Memory B cell (primary cell): ENCODE results near the gene TAF11L6.
A peak's percentile ranks its signal among the peaks of the same experiment; 100 is the strongest.
"Not testable (repeated sequence)": the region's sequence is repeated elsewhere in the genome, so short reads cannot be mapped to it uniquely, and the experiment has no call there.

ENCODE experiments used
- ATAC-seq: fragments of 150-1000 bp; cut with Tn5 transposase; 2 replicates; pipeline ENCODE4 v1.10.0; 2021; ENCODE audit warnings: low read depth, mild to moderate bottlenecking, moderate library complexity
- DNase-seq, 2 donors: peaks; one replicate each; pipeline ENCODE4 v3.0.0; 2022; ENCODE audit warnings: low spot score in 2 of 2
- H3K27ac Mint-ChIP-seq: one replicate; pipeline ENCODE4 v1.8.0; 2022; ENCODE audit warnings: mild to moderate bottlenecking, moderate library complexity, mixed read lengths
- H3K27me3 Mint-ChIP-seq: one replicate; pipeline ENCODE4 v1.8.0; 2022; ENCODE audit warnings: mixed read lengths
- H3K36me3 Mint-ChIP-seq: one replicate; pipeline ENCODE4 v1.8.0; 2022; ENCODE audit warnings: mild to moderate bottlenecking, mixed read lengths
- H3K4me1 Mint-ChIP-seq: one replicate; pipeline ENCODE4 v1.8.0; 2022; ENCODE audit warnings: mixed read lengths
- H3K4me3 Mint-ChIP-seq: one replicate; pipeline ENCODE4 v1.8.0; 2022; ENCODE audit warnings: mild to moderate bottlenecking, moderate library complexity, mixed read lengths
- H3K9me3 Mint-ChIP-seq: one replicate; pipeline ENCODE4 v1.8.0; 2022; ENCODE audit warnings: mixed read lengths

Gene TAF11L6

DNA sequence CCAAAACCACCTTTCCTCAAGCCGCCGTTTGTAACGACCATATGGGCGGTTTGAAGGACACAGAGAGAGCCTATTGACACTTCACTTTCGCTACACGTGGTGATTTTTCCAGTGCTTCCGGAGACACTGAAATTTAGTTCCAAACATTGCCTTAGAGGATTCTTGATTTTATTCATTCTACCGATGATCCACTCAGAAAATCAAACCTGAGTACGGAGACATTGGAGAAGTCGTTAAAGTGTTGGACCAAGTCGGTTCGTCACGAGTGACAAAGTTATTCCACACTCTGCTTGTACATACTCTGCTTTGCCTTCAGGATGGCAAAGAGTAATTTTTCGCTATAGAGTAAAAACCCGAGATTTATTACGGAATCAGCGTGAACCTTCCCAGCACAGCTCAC, 2.0 kb upstream of the TAF11L6 start:
- not testable (repeated sequence) for ATAC-seq, H3K36me3 Mint-ChIP-seq

More for the DNA sequence above, 2.0 kb upstream of the TAF11L6 start:
- not testable (repeated sequence) for H3K27ac Mint-ChIP-seq, H3K4me3 Mint-ChIP-seq, H3K4me1 Mint-ChIP-seq, H3K27me3 Mint-ChIP-seq, H3K9me3 Mint-ChIP-seq
- DNase-seq: peak; percentile 34 to 46
